Suprapubic skin (tissue), 4 donors: ENCODE results near the gene SLC15A3.

Source experiments
- CTCF ChIP-seq, 2 donors: fragments of 200-600 bp in 1 of 2; fragments of 450-650 bp in 1 of 2; sonication (generic) in 1 of 2; IDR thresholded peaks; one replicate each; pipeline ENCODE4 v1.5.1; 2016 to 2019; ENCODE audit warnings: antibody characterized with exemption in 2 of 2, mild to moderate bottlenecking in 1 of 2, moderate library complexity in 1 of 2
- EP300 ChIP-seq: sonication (generic); formaldehyde crosslinking; IDR thresholded peaks from one replicate; pipeline ENCODE4 v1.6.1; 2017; ENCODE audit warnings: antibody characterized with exemption
- POLR2A ChIP-seq, 2 donors: fragments of 450-650 bp; IDR thresholded peaks; one replicate each; pipeline ENCODE4 v1.6.1; 2017; ENCODE audit warnings: antibody characterized with exemption in 2 of 2, mild to moderate bottlenecking in 2 of 2, moderate library complexity in 2 of 2
- POLR2AphosphoS5 ChIP-seq, 3 donors: sonication (generic); formaldehyde crosslinking; IDR thresholded peaks; one replicate each; pipeline ENCODE4 v1.6.1; 2017; ENCODE audit warnings: antibody characterized with exemption in 3 of 3

DNA sequence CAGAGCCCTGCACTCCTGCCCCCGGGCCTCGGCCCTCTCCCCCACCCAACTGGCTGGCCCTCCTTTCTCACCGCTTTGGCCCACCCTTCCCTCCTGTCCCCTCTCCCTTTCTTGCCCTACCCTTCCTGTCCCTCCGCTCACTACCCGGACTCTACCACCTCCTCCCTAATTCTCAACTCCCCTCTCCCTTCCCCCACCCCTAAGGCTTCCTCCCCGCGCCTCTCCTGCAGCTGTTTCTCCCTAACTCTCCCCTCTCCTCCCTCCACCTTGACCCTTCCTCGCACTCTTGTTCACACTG, 421 bp downstream of the SLC15A3 start:
- TF ChIP-seq POLR2A (IDR thresholded peaks at IDR 0.05) (no peak), CTCF (IDR thresholded peaks at IDR 0.05) (no peak), POLR2AphosphoS5 (IDR thresholded peaks at IDR 0.05) (no peak), EP300 (no peak)
